Stomach (tissue), 9 donors: ENCODE results near the gene CUEDC2. TPM values are rescaled to one million over a fixed set of nuclear protein-coding genes. Genes with fewer than 3 reads are reported as not detected.

Experiments used
- DNase-seq, 2 donors: peaks; one replicate each; pipeline versions ENCODE4 v3.0.0 to v3.0.0-alpha.2; 2013 to 2019
- H3K27ac ChIP-seq, 5 donors: fragments of 200-600 bp in 4 of 5; sonication (generic) in 4 of 5; one replicate each; pipeline ENCODE4 v1.5.1; 2013 to 2019; ENCODE audit warnings: mild to moderate bottlenecking in 1 of 5, moderate library complexity in 1 of 5
- H3K27me3 ChIP-seq, 3 donors: fragments of 200-600 bp; sonication (generic); one replicate each; pipeline ENCODE4 v1.5.1; 2017 to 2019; ENCODE audit warnings: mixed run types in 1 of 3
- H3K36me3 ChIP-seq, 4 donors: fragments of 200-600 bp; sonication (generic); 1 replicate in 3 of 4; 2 replicates in 1 of 4; pipeline ENCODE4 v1.5.1; 2016 to 2019
- H3K4me1 ChIP-seq, 4 donors: fragments of 200-600 bp; sonication (generic); one replicate each; pipeline ENCODE4 v1.5.1; 2016 to 2019
- H3K4me3 ChIP-seq, 4 donors: fragments of 200-600 bp; sonication (generic) in 3 of 4; one replicate each; pipeline ENCODE4 v1.5.1; 2016 to 2019; ENCODE audit warnings: mild to moderate bottlenecking in 1 of 4
- H3K9me3 ChIP-seq, 4 donors: fragments of 200-600 bp; sonication (generic); one replicate each; pipeline ENCODE4 v1.5.1; 2016 to 2019
- EP300 ChIP-seq: sonication (generic); formaldehyde crosslinking; IDR thresholded peaks from one replicate; pipeline ENCODE4 v1.6.1; 2017; ENCODE audit warnings: antibody characterized with exemption
- POLR2A ChIP-seq, 4 donors: fragments of 450-650 bp; IDR thresholded peaks; one replicate each; pipeline ENCODE4 v1.6.1; 2016; ENCODE audit warnings: antibody characterized with exemption in 4 of 4, control low read depth in 2 of 4, mild to moderate bottlenecking in 1 of 4, moderate library complexity in 1 of 4
- POLR2AphosphoS5 ChIP-seq, 3 donors: sonication (generic); formaldehyde crosslinking; IDR thresholded peaks; one replicate each; pipeline ENCODE4 v1.6.1; 2016; ENCODE audit warnings: antibody characterized with exemption in 3 of 3
- WGBS, 5 donors: extraction: QIAGEN DNeasy Blood & Tissue Kit in 3 of 5; methylation state at CpG; one replicate each; pipeline versions ENCODE4 v1.1.5 to v1.1.7; 2013 to 2018; 5-methylcytosine and 5-hydroxymethylcytosine counted together
- intact Hi-C: fragments of 100-400 bp; cut with DNase I; formaldehyde crosslinking; loops from one replicate; pipeline ENCODE4 v1.15.1; 2023; ENCODE audit warnings: low total_unique reads
- polyA plus RNA-seq, 3 donors: library from polyadenylated mRNA; stranded (reverse); fragments of 200-250 nt; gene quantifications; one replicate each; pipeline ENCODE4 v1.2.3, GENCODE V29; 2013
- total RNA-seq, 5 donors: library from RNA; depleted of rRNA; stranded (reverse); fragments of >200 nt; gene quantifications; one replicate each; pipeline versions ENCODE4 v1.1.0 to v1.2.3, GENCODE V29; 2014 to 2016
- TF ChIP-seq, protein P1 (sequence below), 7 experiments: fragments of 450-650 bp in 4 of 7; fragments of 200-600 bp in 3 of 7; sonication (generic) in 3 of 7; IDR thresholded peaks; one replicate each; pipeline ENCODE4 v1.5.1; 2016 to 2019; ENCODE audit warnings: antibody characterized with exemption in 7 of 7, control low read depth in 2 of 7, mild to moderate bottlenecking in 1 of 7
- donor health status: healthy with polysubstance abuse.
- donor health status: Bipolar disorder and iron deficiency.
- donor health status: healthy.

The CUEDC2 gene
- total and polyA plus RNA-seq, 8 donors: 15.9 to 145 (median 41.2) TPM

DNA sequence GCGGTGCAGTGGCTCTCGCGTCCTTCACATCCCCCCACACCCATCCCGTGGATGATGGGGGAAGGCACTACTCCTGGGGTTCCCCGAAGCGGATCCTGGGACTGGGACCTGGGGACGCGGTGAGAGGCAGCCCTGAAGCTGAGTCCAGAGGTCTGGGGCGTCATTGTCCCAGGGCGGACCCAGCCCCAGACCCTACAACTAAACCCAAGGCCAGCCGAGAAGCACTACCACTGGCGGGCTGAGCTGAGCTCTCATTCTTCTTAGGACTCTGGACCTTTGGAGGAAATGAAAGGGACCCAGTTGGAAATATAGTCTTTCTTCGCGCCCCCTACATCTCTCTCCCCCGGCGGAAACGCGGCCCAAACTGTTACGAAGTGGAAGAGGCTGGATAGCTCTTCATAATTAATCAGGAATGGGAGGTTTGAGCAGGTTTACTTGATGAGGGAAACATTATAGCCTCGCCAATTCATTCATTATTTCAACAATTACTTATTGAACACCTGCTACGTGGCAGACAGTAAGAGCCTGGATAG is 12.1 kb downstream of the CUEDC2 start:
- no peak for TF ChIP-seq EP300
- TF ChIP-seq, protein P1, sequence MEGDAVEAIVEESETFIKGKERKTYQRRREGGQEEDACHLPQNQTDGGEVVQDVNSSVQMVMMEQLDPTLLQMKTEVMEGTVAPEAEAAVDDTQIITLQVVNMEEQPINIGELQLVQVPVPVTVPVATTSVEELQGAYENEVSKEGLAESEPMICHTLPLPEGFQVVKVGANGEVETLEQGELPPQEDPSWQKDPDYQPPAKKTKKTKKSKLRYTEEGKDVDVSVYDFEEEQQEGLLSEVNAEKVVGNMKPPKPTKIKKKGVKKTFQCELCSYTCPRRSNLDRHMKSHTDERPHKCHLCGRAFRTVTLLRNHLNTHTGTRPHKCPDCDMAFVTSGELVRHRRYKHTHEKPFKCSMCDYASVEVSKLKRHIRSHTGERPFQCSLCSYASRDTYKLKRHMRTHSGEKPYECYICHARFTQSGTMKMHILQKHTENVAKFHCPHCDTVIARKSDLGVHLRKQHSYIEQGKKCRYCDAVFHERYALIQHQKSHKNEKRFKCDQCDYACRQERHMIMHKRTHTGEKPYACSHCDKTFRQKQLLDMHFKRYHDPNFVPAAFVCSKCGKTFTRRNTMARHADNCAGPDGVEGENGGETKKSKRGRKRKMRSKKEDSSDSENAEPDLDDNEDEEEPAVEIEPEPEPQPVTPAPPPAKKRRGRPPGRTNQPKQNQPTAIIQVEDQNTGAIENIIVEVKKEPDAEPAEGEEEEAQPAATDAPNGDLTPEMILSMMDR (IDR thresholded peaks at IDR 0.05): no peak
- TF ChIP-seq POLR2A (IDR thresholded peaks at IDR 0.05): no peak
- no peak for TF ChIP-seq POLR2AphosphoS5 (IDR thresholded peaks at IDR 0.05)
- DNase-seq: no peak
- Histone ChIP-seq H3K27ac (peak overlapping the region; percentile 93 to 98 (median 94)), H3K9me3 (no peaks in the 10 kb centered on the region), H3K4me3 (peak overlapping the region; percentile 79 to 96 (median 91)), H3K36me3 (peaks cover 0 to 23% (median 21%) of the 10 kb centered on the region in 4 donors), H3K4me1 (peaks cover 32 to 54% (median 47%) of the 10 kb centered on the region in 4 donors), H3K27me3 (peaks cover 0 to 44% (median 39%) of the 10 kb centered on the region in 3 donors)
- intact Hi-C loops: no loop called here
- WGBS, 5 donors: 1 to 4% (median 1%) methylated on average over 21 of the region's 21 CpGs

DNA sequence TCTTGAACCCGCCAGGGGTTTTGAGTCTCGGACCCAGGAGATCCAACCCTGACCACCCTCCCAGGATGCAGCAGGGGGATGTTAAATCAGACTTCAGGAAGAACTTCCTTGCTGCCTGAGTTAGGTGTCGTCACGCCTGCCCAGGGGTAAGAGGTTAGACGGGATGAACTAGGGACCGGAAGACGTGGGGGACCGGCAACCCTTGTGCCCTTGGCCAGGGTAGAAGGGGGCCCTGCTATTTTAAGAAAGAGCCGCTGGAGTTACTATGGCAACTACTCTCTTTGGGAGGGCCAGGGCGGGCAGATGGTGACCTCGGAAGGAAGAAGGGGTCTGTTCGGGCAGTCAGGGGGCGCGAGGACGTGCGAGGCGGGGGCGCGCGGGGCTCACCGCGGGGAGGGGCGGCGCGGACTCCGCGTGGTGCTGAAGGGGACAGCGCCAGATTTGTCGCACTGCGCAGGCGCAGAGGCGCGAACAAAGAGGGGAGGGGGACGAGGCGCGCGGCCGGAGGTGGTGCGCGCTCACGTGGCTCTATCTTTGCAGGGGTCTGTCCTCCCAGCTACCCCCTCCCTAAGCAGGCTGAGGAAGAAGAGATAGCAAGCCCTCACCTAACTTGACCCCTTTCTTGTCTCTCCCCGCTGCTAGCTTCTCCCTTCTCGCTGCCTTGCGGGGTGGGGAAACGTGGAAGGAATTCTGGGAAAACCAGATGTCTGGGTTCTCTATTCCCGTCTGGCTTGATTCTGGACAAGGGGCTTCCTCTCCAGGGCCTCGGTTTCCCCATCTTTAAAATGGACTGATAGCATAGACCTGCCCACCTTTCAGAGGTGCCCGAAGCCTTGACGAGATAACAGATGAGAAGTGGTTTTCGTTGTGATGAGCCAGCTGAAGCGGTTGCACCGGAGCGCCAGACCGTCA is 12.8 kb downstream of the CUEDC2 start:
- Histone ChIP-seq H3K4me3 (peak overlapping the region; percentile 79 to 96 (median 91)), H3K36me3 (peaks cover 0 to 16% (median 15%) of the 10 kb centered on the region in 4 donors), H3K27me3 (peaks cover 4 to 51% (median 47%) of the 10 kb centered on the region in 3 donors), H3K4me1 (peaks cover 32 to 52% (median 47%) of the 10 kb centered on the region in 4 donors), H3K27ac (peak overlapping the region; percentile 93 to 98 (median 94)), H3K9me3 (no peaks in the 10 kb centered on the region)
- intact Hi-C loops: no loop called here
- peak; percentile 63 to 85 for DNase-seq
- 1 to 2% (median 1%) methylated on average over 48 to 54 of the region's 54 CpGs for WGBS, 5 donors
- TF ChIP-seq, protein P1 (IDR thresholded peaks at IDR 0.05): no peak
- TF ChIP-seq POLR2AphosphoS5 (IDR thresholded peaks at IDR 0.05): no peak
- no peak for TF ChIP-seq POLR2A (IDR thresholded peaks at IDR 0.05)
- TF ChIP-seq EP300: no peak

DNA sequence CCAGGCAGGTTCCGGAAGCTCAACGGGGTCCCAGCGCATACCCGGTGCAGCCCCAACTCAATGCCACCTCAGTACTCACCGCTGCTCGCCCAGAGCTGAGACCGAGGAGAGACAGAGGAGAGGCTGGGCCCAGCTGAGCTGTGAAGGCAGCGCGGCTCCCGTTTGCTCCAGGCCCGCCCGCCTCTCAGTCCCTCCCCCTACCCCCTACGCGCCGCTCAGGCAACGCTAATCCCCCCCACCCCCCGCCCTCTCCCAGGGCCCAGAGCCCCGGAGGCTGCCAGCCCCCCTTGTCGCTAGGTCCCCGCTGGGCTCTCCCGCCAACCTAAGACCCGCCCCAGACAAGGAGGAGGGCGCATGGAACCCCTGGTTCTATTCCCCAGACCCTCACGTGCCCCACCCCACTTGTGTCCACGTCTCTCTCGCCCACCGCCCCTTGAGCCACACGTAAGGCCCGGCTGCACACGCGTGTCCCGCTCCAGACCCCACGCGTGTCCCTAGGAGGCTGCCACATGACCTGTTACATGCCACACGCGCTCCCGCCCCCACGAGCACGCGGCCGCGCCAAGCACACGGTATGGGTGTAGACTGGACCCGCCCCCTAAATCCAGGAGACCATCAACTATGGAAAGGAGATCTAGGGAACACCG is 13.6 kb downstream of the CUEDC2 start, which contains the start of gene PSD:
Gene PSD, minus strand, starts transcription at position 164 of the 647 bp plus-strand sequence. CDS start 1,747 bp downstream, outside the sequence.
- Histone ChIP-seq H3K9me3 (no peaks in the 10 kb centered on the region), H3K36me3 (peaks cover 0 to 8% (median 7%) of the 10 kb centered on the region in 4 donors), H3K27me3 (peaks cover 9 to 59% (median 49%) of the 10 kb centered on the region in 3 donors), H3K27ac (peak within 1 kb of the TSS in 4 of 5 donors; percentile 93 to 98 (median 94)), H3K4me3 (peak within 1 kb of the TSS; percentile 79 to 96 (median 91)), H3K4me1 (peaks cover 32 to 45% (median 45%) of the 10 kb centered on the region in 4 donors)
- intact Hi-C loops: no loop called here
- DNase-seq: peak in 1 of 2 donors; percentile 49
- WGBS, 5 donors: 4 to 7% (median 5%) methylated on average over 19 to 45 of the region's 45 CpGs
- TF ChIP-seq EP300: no peak
- no peak for TF ChIP-seq POLR2A (IDR thresholded peaks at IDR 0.05)

DNA sequence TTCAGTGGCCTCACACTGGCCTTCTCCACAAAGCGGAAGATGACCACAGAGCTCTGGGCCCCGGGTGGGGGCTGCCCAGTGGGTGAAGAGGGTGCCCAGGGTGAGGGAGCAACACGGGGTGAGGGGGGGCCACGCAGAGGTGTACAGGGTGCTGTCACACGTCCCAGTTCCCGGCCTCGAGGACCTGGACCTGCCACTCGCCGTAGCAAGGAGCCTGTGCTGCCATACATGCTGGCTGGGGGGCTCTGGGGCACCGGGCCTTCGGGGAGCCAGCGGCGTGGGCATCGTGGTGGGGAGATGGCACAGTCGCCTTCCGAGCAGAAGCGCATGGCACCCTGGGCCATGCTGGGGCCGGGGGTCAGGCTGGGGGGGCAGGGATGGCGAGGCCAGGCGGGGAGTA is 15.7 kb downstream of the CUEDC2 start:
- TF ChIP-seq EP300 (no peak), POLR2A (IDR thresholded peaks at IDR 0.05) (no peak), POLR2AphosphoS5 (IDR thresholded peaks at IDR 0.05) (no peak)
- TF ChIP-seq, protein P1 (IDR thresholded peaks at IDR 0.05): no peak
- Histone ChIP-seq H3K36me3 (no peaks in the 10 kb centered on the region), H3K4me3 (no peak overlapping the region), H3K4me1 (peaks cover 18 to 26% (median 24%) of the 10 kb centered on the region in 4 donors), H3K27ac (no peak overlapping the region), H3K9me3 (no peaks in the 10 kb centered on the region), H3K27me3 (peaks cover 13 to 80% (median 69%) of the 10 kb centered on the region in 3 donors)
- intact Hi-C loops: no loop called here
- no peak for DNase-seq
- WGBS, 5 donors: 81 to 88% (median 87%) methylated on average over 11 to 20 of the region's 20 CpGs
